ENCODE data around the gene GABRR2.
"Not testable (repeated sequence)": the region's sequence is repeated elsewhere in the genome, so short reads cannot be mapped to it uniquely, and the experiment has no call there.

The GABRR2 gene

GRCh38 chr6:89323511-89323971 lies 8.4 kb upstream of the GABRR2 start:
- no peak for DNase-seq

- no peak for DNase-seq
Measured at GRCh38 chr6:89321131-89321970, 6.3 kb upstream of the GABRR2 start.

- DNase-seq: no peak
Measured at GRCh38 chr6:89320012-89320559, 5.0 kb upstream of the GABRR2 start.

GRCh38 chr6:89317067-89317466 lies 2.0 kb upstream of the GABRR2 start:
- DNase-seq: no peak

- DNase-seq: no peak
Measured at GRCh38 chr6:89314692-89315091, 407 bp downstream of the GABRR2 start.

- no peak for DNase-seq
Measured at GRCh38 chr6:89313006-89313405, 2.1 kb downstream of the GABRR2 start.

GRCh38 chr6:89311853-89312531 lies 3.1 kb downstream of the GABRR2 start:
- DNase-seq: no peak

GRCh38 chr6:89311530-89311852 lies 3.6 kb downstream of the GABRR2 start:
- no peak for DNase-seq

- no peak for DNase-seq
Measured at GRCh38 chr6:89310929-89311328, 4.2 kb downstream of the GABRR2 start.

GRCh38 chr6:89308525-89309395 lies 6.3 kb downstream of the GABRR2 start:
- no peak for DNase-seq

GRCh38 chr6:89304517-89304916 lies 10.6 kb downstream of the GABRR2 start:
- DNase-seq: not testable (repeated sequence)

- DNase-seq: no peak
Measured at GRCh38 chr6:89302936-89303335, 12.2 kb downstream of the GABRR2 start.

- no peak for DNase-seq
Measured at GRCh38 chr6:89302195-89302770, 12.8 kb downstream of the GABRR2 start.

GRCh38 chr6:89301586-89302194 lies 13.4 kb downstream of the GABRR2 start:
- no peak for DNase-seq

GRCh38 chr6:89299466-89299850 lies 15.6 kb downstream of the GABRR2 start:
- no peak for DNase-seq

GRCh38 chr6:89298680-89299465 lies 16.2 kb downstream of the GABRR2 start:
- DNase-seq: peak; percentile 42

GRCh38 chr6:89297695-89298351 lies 17.3 kb downstream of the GABRR2 start:
- DNase-seq: peak; percentile 67

- DNase-seq: no peak
Measured at GRCh38 chr6:89295981-89296380, 19.1 kb downstream of the GABRR2 start.

GRCh38 chr6:89295116-89295515 lies 20.0 kb downstream of the GABRR2 start:
- not testable (repeated sequence) for DNase-seq

- no peak for DNase-seq
Measured at GRCh38 chr6:89291256-89291819, 23.8 kb downstream of the GABRR2 start.
